WERI-Rb-1 (cell line): ENCODE results near the gene TMEM214.

Source experiments
- DNase-seq: peaks from one replicate; pipeline ENCODE4 v3.0.0-alpha.2; 2020
- H3K27ac ChIP-seq: fragments of 250-450 bp; sonication (Bioruptor Pico); 2 replicates; pipeline ENCODE4 v1.5.1; 2020; ENCODE audit warnings: mild to moderate bottlenecking, moderate library complexity
- H3K27me3 ChIP-seq: fragments of 250-450 bp; sonication (Bioruptor Pico); 2 replicates; pipeline ENCODE4 v1.5.1; 2021; ENCODE audit warnings: mild to moderate bottlenecking, low read depth, moderate library complexity; ENCODE audit not compliant: insufficient read depth, severe bottlenecking
- H3K36me3 ChIP-seq: fragments of 250-450 bp; sonication (Bioruptor Pico); 2 replicates; pipeline ENCODE4 v1.5.1; 2020; ENCODE audit warnings: mild to moderate bottlenecking, moderate library complexity
- H3K4me3 ChIP-seq: 2 replicates; pipeline ENCODE4 v1.5.1; 2011; ENCODE audit warnings: low read depth, mild to moderate bottlenecking, control low read depth, low read length
- H3K9me3 ChIP-seq: fragments of 250-450 bp; sonication (Bioruptor Pico); 2 replicates; pipeline ENCODE4 v1.5.1; 2021; ENCODE audit warnings: mild to moderate bottlenecking, moderate library complexity; ENCODE audit not compliant: severe bottlenecking
- CTCF ChIP-seq: IDR thresholded peaks from 2 replicates; pipeline ENCODE4 v1.5.1; 2011; ENCODE audit warnings: low read depth, mild to moderate bottlenecking, control low read depth, inconsistent platforms, low read length

The TMEM214 gene

GRCh38 chr2:27083410-27084296 lies 50.9 kb downstream of the TMEM214 start:
- H3K27me3 ChIP-seq, result no peaks in the 10 kb centered on the region
- H3K36me3 ChIP-seq, result no peaks in the 10 kb centered on the region
- H3K4me3 ChIP-seq, result no peak overlapping the region
- H3K27ac ChIP-seq, result no peak overlapping the region
- no peaks in the 10 kb centered on the region for H3K9me3 ChIP-seq
- no peak for TF ChIP-seq CTCF
- no peak for DNase-seq

- TF ChIP-seq CTCF, result no peak
- Histone ChIP-seq H3K36me3 (no peaks in the 10 kb centered on the region), H3K9me3 (no peaks in the 10 kb centered on the region), H3K27me3 (no peaks in the 10 kb centered on the region), H3K27ac (no peak overlapping the region), H3K4me3 (no peak overlapping the region)
- DNase-seq, result no peak
These were observed 51.7 kb downstream of the TMEM214 start for GRCh38 chr2:27084297-27085061.

- no peak overlapping the region; the same call in 1 of the 2 replicates for H3K27ac ChIP-seq
- TF ChIP-seq CTCF, result no peak
These were observed 52.4 kb downstream of the TMEM214 start for GRCh38 chr2:27085062-27085672.

GRCh38 chr2:27085673-27086089 lies 52.9 kb downstream of the TMEM214 start:
- DNase-seq, result peak; percentile 88
- H3K27me3 ChIP-seq, result no peaks in the 10 kb centered on the region
- no peaks in the 10 kb centered on the region for H3K9me3 ChIP-seq
- H3K4me3 ChIP-seq, result peak overlapping the region; percentile 74
- no peaks in the 10 kb centered on the region for H3K36me3 ChIP-seq
- H3K27ac ChIP-seq, result peak overlapping the region; percentile 74
- peak; percentile 88 for TF ChIP-seq CTCF

More at GRCh38 chr2:27085062-27085672, 52.4 kb downstream of the TMEM214 start:
- Histone ChIP-seq H3K36me3 (no peaks in the 10 kb centered on the region), H3K27me3 (no peaks in the 10 kb centered on the region), H3K4me3 (peak overlapping the region; percentile 74), H3K9me3 (no peaks in the 10 kb centered on the region)
- DNase-seq, result no peak

- peak overlapping the region; percentile 79 for H3K4me3 ChIP-seq
- TF ChIP-seq CTCF, result peak; percentile 96
- no peaks in the 10 kb centered on the region for H3K9me3 ChIP-seq
- H3K27me3 ChIP-seq, result no peaks in the 10 kb centered on the region
- H3K27ac ChIP-seq, result peak overlapping the region; percentile 74
- H3K36me3 ChIP-seq, result no peaks in the 10 kb centered on the region
- peak; percentile 97 for DNase-seq
These were observed 53.4 kb downstream of the TMEM214 start for GRCh38 chr2:27086090-27086723.
